ENCODE data around the gene RGS2.

The RGS2 gene

GRCh38 chr1:192795916-192796618 lies 12.8 kb upstream of the RGS2 start:
- DNase-seq, result no peak

- no peak for DNase-seq
These were observed 11.7 kb upstream of the RGS2 start for GRCh38 chr1:192797143-192797542.

GRCh38 chr1:192797891-192798290 lies 10.9 kb upstream of the RGS2 start:
- DNase-seq, result no peak

GRCh38 chr1:192801451-192801850 lies 7.4 kb upstream of the RGS2 start:
- no peak for DNase-seq

- no peak for DNase-seq
These were observed 6.4 kb upstream of the RGS2 start for GRCh38 chr1:192802406-192802805.

- no peak for DNase-seq
These were observed 5.3 kb upstream of the RGS2 start for GRCh38 chr1:192803501-192803900.

- peak; percentile 87 for DNase-seq
These were observed 3.0 kb upstream of the RGS2 start for GRCh38 chr1:192805832-192806323.

GRCh38 chr1:192807211-192808162 lies 1.4 kb upstream of the RGS2 start:
- DNase-seq, result peak; percentile 42

- no peak for DNase-seq
These were observed 699 bp upstream of the RGS2 start for GRCh38 chr1:192808163-192808517.

GRCh38 chr1:192809307-192810252 lies 741 bp downstream of the RGS2 start:
- DNase-seq, result peak; percentile 53

- peak; percentile 12 for DNase-seq
These were observed 1.5 kb downstream of the RGS2 start for GRCh38 chr1:192810253-192810880.

- DNase-seq, result no peak
These were observed 2.2 kb downstream of the RGS2 start for GRCh38 chr1:192811006-192811405.

GRCh38 chr1:192811594-192812239 lies 2.9 kb downstream of the RGS2 start:
- DNase-seq, result no peak

GRCh38 chr1:192812420-192813209 lies 3.8 kb downstream of the RGS2 start:
- no peak for DNase-seq

- DNase-seq, result no peak
These were observed 6.0 kb downstream of the RGS2 start for GRCh38 chr1:192814805-192815204.

- DNase-seq, result no peak
These were observed 8.4 kb downstream of the RGS2 start for GRCh38 chr1:192817246-192817645.

- DNase-seq, result no peak
These were observed 12.5 kb downstream of the RGS2 start for GRCh38 chr1:192821296-192821695.

- DNase-seq, result no peak
These were observed 15.7 kb downstream of the RGS2 start for GRCh38 chr1:192824511-192824910.

- DNase-seq, result peak; percentile 38
These were observed 18.1 kb downstream of the RGS2 start for GRCh38 chr1:192826791-192827546.
